Sigmoid colon (tissue), 7 donors: Measurements from ENCODE around the gene TP73. TPM values are rescaled to one million over a fixed set of nuclear protein-coding genes. Genes with fewer than 3 reads are reported as not detected.

Experiments
- DNase-seq: peaks from one replicate; pipeline ENCODE4 v3.0.0-alpha.2; 2019
- H3K27ac ChIP-seq, 4 donors: fragments of 200-600 bp; sonication (generic); one replicate each; pipeline ENCODE4 v1.5.1; 2016 to 2019; ENCODE audit warnings: mild to moderate bottlenecking in 1 of 4
- H3K27me3 ChIP-seq, 3 donors: fragments of 200-600 bp; sonication (generic); one replicate each; pipeline ENCODE4 v1.5.1; 2019; ENCODE audit warnings: mild to moderate bottlenecking in 1 of 3
- H3K36me3 ChIP-seq, 4 donors: fragments of 200-600 bp; sonication (generic); one replicate each; pipeline ENCODE4 v1.5.1; 2016 to 2019
- H3K4me1 ChIP-seq, 4 donors: fragments of 200-600 bp; sonication (generic); one replicate each; pipeline ENCODE4 v1.5.1; 2017 to 2019
- H3K4me3 ChIP-seq, 4 donors: fragments of 200-600 bp; sonication (generic); one replicate each; pipeline ENCODE4 v1.5.1; 2017 to 2019; ENCODE audit warnings: mild to moderate bottlenecking in 2 of 4, moderate library complexity in 1 of 4
- H3K9me3 ChIP-seq, 4 donors: fragments of 200-600 bp in 3 of 4; sonication (generic) in 3 of 4; one replicate each; pipeline versions ENCODE4 v1.5.1 to v1.6.1; 2013 to 2019
- EP300 ChIP-seq, 4 donors: sonication (generic); formaldehyde crosslinking; IDR thresholded peaks; one replicate each; pipeline ENCODE4 v1.6.1; 2017; ENCODE audit warnings: antibody characterized with exemption in 4 of 4
- POLR2A ChIP-seq, 2 donors: fragments of 450-650 bp; IDR thresholded peaks; one replicate each; pipeline ENCODE4 v1.6.1; 2016; ENCODE audit warnings: antibody characterized with exemption in 2 of 2, mild to moderate bottlenecking in 2 of 2, moderate library complexity in 2 of 2
- POLR2AphosphoS5 ChIP-seq, 4 donors: sonication (generic); formaldehyde crosslinking; IDR thresholded peaks; one replicate each; pipeline ENCODE4 v1.6.1; 2017; ENCODE audit warnings: antibody characterized with exemption in 4 of 4
- WGBS, 2 donors: extraction: QIAGEN DNeasy Blood & Tissue Kit; methylation state at CpG; one replicate each; pipeline ENCODE4 v1.1.7; 2013; 5-methylcytosine and 5-hydroxymethylcytosine counted together
- intact Hi-C: fragments of 100-400 bp; cut with DNase I; formaldehyde crosslinking; loops from one replicate; pipeline ENCODE4 v1.15.1; 2023
- polyA plus RNA-seq, 3 donors: library from polyadenylated mRNA; stranded (reverse); fragments of 200-250 nt; gene quantifications; one replicate each; pipeline ENCODE4 v1.2.3, GENCODE V29; 2013
- total RNA-seq, 4 donors: library from RNA; depleted of rRNA; stranded (reverse); fragments of >200 nt; gene quantifications; one replicate each; pipeline ENCODE4 v1.1.0, GENCODE V29; 2016
- TF ChIP-seq, protein P1 (sequence below), 4 experiments: fragments of 450-650 bp in 3 of 4; fragments of 200-600 bp in 1 of 4; IDR thresholded peaks; one replicate each; pipeline ENCODE4 v1.5.1; 2016 to 2019; ENCODE audit warnings: antibody characterized with exemption in 4 of 4, mild to moderate bottlenecking in 3 of 4, moderate library complexity in 2 of 4
- donor health status: healthy with polysubstance abuse.
- donor health status: Bipolar disorder and iron deficiency.
- donor health status: healthy.

TP73 gene
- total and polyA plus RNA-seq, 7 donors, result 0.22 to 0.69 TPM; not detected in 5

DNA sequence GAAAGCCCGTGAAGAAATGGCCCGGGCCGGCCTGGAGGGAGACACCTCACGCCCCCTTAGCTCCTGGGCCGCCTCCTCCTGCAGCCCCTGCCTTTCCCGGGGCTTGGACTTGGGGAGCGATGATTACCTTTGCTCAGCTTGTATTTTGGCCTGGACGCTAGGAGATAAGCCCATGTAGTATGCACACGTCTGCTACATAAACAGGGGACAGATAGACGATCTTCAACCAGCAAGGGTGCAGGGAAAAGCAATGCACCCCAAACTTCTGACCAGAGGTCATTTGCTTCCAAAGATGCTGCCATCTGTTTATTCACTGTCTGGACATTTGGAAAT is 936 bp downstream of the TP73 start:
- H3K9me3 ChIP-seq, result no peaks in the 10 kb centered on the region
- TF ChIP-seq, protein P1, sequence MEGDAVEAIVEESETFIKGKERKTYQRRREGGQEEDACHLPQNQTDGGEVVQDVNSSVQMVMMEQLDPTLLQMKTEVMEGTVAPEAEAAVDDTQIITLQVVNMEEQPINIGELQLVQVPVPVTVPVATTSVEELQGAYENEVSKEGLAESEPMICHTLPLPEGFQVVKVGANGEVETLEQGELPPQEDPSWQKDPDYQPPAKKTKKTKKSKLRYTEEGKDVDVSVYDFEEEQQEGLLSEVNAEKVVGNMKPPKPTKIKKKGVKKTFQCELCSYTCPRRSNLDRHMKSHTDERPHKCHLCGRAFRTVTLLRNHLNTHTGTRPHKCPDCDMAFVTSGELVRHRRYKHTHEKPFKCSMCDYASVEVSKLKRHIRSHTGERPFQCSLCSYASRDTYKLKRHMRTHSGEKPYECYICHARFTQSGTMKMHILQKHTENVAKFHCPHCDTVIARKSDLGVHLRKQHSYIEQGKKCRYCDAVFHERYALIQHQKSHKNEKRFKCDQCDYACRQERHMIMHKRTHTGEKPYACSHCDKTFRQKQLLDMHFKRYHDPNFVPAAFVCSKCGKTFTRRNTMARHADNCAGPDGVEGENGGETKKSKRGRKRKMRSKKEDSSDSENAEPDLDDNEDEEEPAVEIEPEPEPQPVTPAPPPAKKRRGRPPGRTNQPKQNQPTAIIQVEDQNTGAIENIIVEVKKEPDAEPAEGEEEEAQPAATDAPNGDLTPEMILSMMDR (IDR thresholded peaks at IDR 0.05), result no peak
- no peak for TF ChIP-seq EP300 (IDR thresholded peaks at IDR 0.05)
- no peak for TF ChIP-seq POLR2AphosphoS5 (IDR thresholded peaks at IDR 0.05)
- no peak for TF ChIP-seq POLR2A (IDR thresholded peaks at IDR 0.05)
- DNase-seq, result no peak
- WGBS, 2 donors, result 8 to 26% methylated on average over 10 of the region's 10 CpGs
- no peaks in the 10 kb centered on the region for H3K36me3 ChIP-seq
- H3K27me3 ChIP-seq, result peaks cover 37 to 80% (median 60%) of the 10 kb centered on the region in 3 donors
- no peak overlapping the region for H3K4me3 ChIP-seq
- intact Hi-C loops, result no loop called here
- H3K27ac ChIP-seq, result no peak overlapping the region
- peaks cover 0 to 39% (median 38%) of the 10 kb centered on the region in 4 donors for H3K4me1 ChIP-seq

DNA sequence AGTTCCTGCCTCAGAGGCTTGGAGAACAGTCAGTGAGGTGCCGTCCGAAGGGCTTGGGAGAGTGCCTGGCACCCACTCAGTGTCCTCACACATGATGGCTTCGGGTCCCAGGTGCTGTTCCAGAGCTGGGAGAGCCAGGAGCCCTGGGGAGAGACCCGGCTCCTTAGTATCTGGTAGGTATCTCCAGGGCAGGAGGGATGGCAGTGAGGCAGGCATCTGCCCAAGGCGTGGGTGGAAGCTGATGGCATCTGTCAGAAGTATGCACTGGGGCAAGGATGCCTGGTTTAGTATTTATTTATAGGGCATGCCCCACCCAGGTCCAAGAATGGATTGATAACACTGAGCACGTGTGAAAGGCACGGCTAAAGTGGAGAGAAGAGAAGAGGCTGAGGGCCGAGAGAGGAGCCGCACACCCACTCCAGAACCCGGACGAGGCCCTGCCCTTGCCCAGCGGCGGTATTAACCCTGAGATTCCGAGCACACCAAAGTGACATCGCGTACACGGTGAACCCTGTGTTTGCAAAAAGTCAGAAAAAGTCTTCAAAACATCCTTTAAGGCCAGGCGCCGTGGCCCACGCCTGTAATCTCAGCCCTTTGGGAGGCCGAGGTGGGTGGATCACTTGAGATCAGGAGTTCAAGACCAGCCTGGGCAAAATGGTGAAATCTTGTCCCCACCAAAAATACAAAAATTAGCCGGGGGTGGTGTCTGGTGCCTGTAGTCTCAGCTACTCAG is 2.4 kb downstream of the TP73 start:
- Histone ChIP-seq H3K4me1 (peaks cover 0 to 30% (median 29%) of the 10 kb centered on the region in 4 donors), H3K36me3 (no peaks in the 10 kb centered on the region), H3K9me3 (no peaks in the 10 kb centered on the region), H3K27ac (no peak overlapping the region), H3K4me3 (no peak overlapping the region), H3K27me3 (peaks cover 37 to 84% (median 71%) of the 10 kb centered on the region in 3 donors)
- TF ChIP-seq EP300 (IDR thresholded peaks at IDR 0.05), result no peak
- TF ChIP-seq POLR2A (IDR thresholded peaks at IDR 0.05), result no peak
- TF ChIP-seq, protein P1 (IDR thresholded peaks at IDR 0.05), result no peak
- TF ChIP-seq POLR2AphosphoS5 (IDR thresholded peaks at IDR 0.05), result no peak
- WGBS, 2 donors, result 69 to 83% methylated on average over 22 of the region's 22 CpGs
- intact Hi-C loops, result no loop called here
- no peak for DNase-seq

DNA sequence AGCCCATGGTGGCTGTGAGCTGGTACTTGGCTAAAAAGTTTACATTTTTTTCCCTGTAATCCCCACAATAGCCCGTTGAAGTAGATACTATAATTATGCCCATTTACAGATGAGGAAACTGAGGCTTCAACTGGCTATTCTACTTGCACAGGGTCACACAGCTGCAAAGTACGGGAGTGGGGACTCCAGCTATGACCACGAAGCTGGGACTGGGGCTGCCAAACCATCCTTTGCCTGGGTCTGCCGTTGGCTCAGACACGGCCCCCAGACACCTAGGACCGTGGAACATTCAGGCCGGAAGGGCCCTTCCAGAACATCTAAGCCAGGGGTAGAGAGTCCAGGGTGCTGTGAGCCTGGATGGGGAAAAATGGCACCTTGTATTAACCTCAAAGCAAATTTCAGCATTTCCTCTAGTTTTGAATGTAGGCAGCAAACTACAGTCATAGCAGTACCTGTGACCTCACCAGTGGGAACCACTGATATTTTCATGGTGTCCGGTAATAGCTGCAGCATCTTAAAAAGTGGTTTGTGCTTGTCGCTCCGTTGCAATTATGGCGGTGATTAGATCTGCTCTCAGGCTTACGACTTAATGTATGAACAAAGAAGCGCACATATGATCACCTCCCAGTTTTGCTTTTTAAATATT is 4.3 kb downstream of the TP73 start:
- no peaks in the 10 kb centered on the region for H3K9me3 ChIP-seq
- DNase-seq, result no peak
- H3K36me3 ChIP-seq, result no peaks in the 10 kb centered on the region
- peaks cover 0 to 15% (median 13%) of the 10 kb centered on the region in 4 donors for H3K4me1 ChIP-seq
- intact Hi-C loops, result no loop called here
- 82% methylated on average over 13 of the region's 13 CpGs for WGBS, 2 donors
- H3K27ac ChIP-seq, result no peak overlapping the region
- TF ChIP-seq POLR2AphosphoS5 (IDR thresholded peaks at IDR 0.05) (no peak), POLR2A (IDR thresholded peaks at IDR 0.05) (no peak)
- TF ChIP-seq, protein P1 (IDR thresholded peaks at IDR 0.05), result no peak
- no peak overlapping the region for H3K4me3 ChIP-seq
- H3K27me3 ChIP-seq, result peaks cover 25 to 76% (median 60%) of the 10 kb centered on the region in 3 donors

DNA sequence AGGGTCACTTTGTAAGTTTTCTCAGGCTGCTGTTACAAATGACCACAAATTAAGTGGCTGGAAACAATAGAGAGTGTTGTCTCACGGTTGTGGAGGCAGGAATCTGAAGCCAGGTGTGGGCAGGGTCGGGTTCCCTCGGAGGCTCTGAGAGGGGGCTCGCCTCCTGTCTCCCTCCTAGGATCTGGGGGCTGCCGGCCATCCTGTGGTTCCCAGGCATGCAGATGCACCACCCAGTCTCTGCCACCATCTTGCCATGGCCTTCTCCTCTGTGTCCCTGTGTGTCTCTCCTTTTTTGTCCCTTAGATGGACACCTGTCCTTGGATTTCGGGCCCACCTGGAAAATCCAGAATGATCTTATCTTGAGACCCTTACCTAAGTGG is 4.8 kb downstream of the TP73 start:
- peaks cover 20 to 70% (median 54%) of the 10 kb centered on the region in 3 donors for H3K27me3 ChIP-seq
- no peaks in the 10 kb centered on the region for H3K9me3 ChIP-seq
- TF ChIP-seq POLR2A (IDR thresholded peaks at IDR 0.05), result no peak
- TF ChIP-seq POLR2AphosphoS5 (IDR thresholded peaks at IDR 0.05), result no peak
- TF ChIP-seq, protein P1 (IDR thresholded peaks at IDR 0.05), result no peak
- no peak for TF ChIP-seq EP300 (IDR thresholded peaks at IDR 0.05)
- intact Hi-C loops, result no loop called here
- H3K27ac ChIP-seq, result no peak overlapping the region
- peak; percentile 56 for DNase-seq
- H3K4me3 ChIP-seq, result no peak overlapping the region
- WGBS, 2 donors, result 72 to 75% methylated on average over 6 of the region's 6 CpGs
- no peaks in the 10 kb centered on the region for H3K36me3 ChIP-seq
- peaks cover 0 to 10% (median 8%) of the 10 kb centered on the region in 4 donors for H3K4me1 ChIP-seq
